Measurements from ENCODE around the gene C3orf20. TPM values are rescaled to one million over a fixed set of nuclear protein-coding genes. Genes with fewer than 3 reads are reported as not detected.

C3orf20 gene
- total RNA-seq, 1 experiment from 2014 or later: not detected

GRCh38 chr3:14730703-14731382, 55.9 kb downstream of the C3orf20 start:
- Mint-ChIP-seq H3K4me3 (no peak overlapping the region), H3K9me3 (no peaks in the 10 kb centered on the region), H3K27ac (no peak overlapping the region), H3K4me1 (peaks cover under 1% of the 10 kb centered on the region; the same call in 1 of the 2 replicates), H3K36me3 (no peaks in the 10 kb centered on the region), H3K27me3 (ENCODE audit: low read depth) (no peaks in the 10 kb centered on the region)
- ATAC-seq (no peak), DNase-seq (ENCODE audit: low spot score) (no peak)
- POLR2A ChIA-PET: no interaction called here
- TF ChIP-seq SOX15 (CRISPR knock-in tag; IDR thresholded peaks at IDR 0.05) (no peak), ATF1 (CRISPR knock-in tag; IDR thresholded peaks at IDR 0.05) (no peak), OVOL2 (CRISPR knock-in tag; IDR thresholded peaks at IDR 0.05; ENCODE audit: borderline replicate concordance) (no peak), CREB1 (CRISPR knock-in tag; IDR thresholded peaks at IDR 0.05) (no peak), MLX (CRISPR knock-in tag; IDR thresholded peaks at IDR 0.05) (no peak), TP53 (CRISPR knock-in tag; IDR thresholded peaks at IDR 0.05) (no peak), ETV6 (CRISPR knock-in tag; IDR thresholded peaks at IDR 0.05) (no peak), IRF1 (CRISPR knock-in tag; IDR thresholded peaks at IDR 0.05) (no peak)
- CTCF ChIA-PET: no interaction called here

GRCh38 chr3:14740983-14741382, 66.0 kb downstream of the C3orf20 start:
- Mint-ChIP-seq H3K4me1 (no peaks in the 10 kb centered on the region), H3K4me3 (no peak overlapping the region), H3K36me3 (peaks cover 3% of the 10 kb centered on the region), H3K27me3 (ENCODE audit: low read depth) (peaks cover 10% of the 10 kb centered on the region), H3K27ac (no peak overlapping the region), H3K9me3 (peaks cover 28% of the 10 kb centered on the region)
- ChIA-PET POLR2A (no interaction called here), CTCF (no interaction called here)
- ATAC-seq (no peak), DNase-seq (ENCODE audit: low spot score) (no peak)
- TF ChIP-seq OVOL2 (CRISPR knock-in tag; IDR thresholded peaks at IDR 0.05; ENCODE audit: borderline replicate concordance): no peak
- TF ChIP-seq CREM (CRISPR knock-in tag; IDR thresholded peaks at IDR 0.05): no peak
- TF ChIP-seq ATF3 (CRISPR knock-in tag; conservative IDR thresholded peaks at IDR 0.05): no peak
- no peak for TF ChIP-seq ZNF219 (CRISPR knock-in tag; IDR thresholded peaks at IDR 0.05; ENCODE audit: borderline replicate concordance)
- no peak for TF ChIP-seq JAZF1 (CRISPR knock-in tag; IDR thresholded peaks at IDR 0.05)
- no peak for TF ChIP-seq ARID4B (CRISPR knock-in tag; IDR thresholded peaks at IDR 0.05; ENCODE audit: borderline replicate concordance)
- TF ChIP-seq HMGXB4 (CRISPR knock-in tag; IDR thresholded peaks at IDR 0.05): no peak
- no peak for TF ChIP-seq ZBTB43 (CRISPR knock-in tag; IDR thresholded peaks at IDR 0.05)
- TF ChIP-seq FOXK1 (CRISPR knock-in tag; IDR thresholded peaks at IDR 0.05): no peak
- TF ChIP-seq ZNF232 (CRISPR knock-in tag; IDR thresholded peaks at IDR 0.05): no peak
- TF ChIP-seq CREB1 (CRISPR knock-in tag; IDR thresholded peaks at IDR 0.05): no peak
- TF ChIP-seq E2F5 (CRISPR knock-in tag; IDR thresholded peaks at IDR 0.05): no peak
- TF ChIP-seq JUN (CRISPR knock-in tag; IDR thresholded peaks at IDR 0.05): no peak

All from WTC11 (cell line).